Measurements from ENCODE around the gene C3orf49.

The C3orf49 gene

GRCh38 chr3:63853106-63853505, 34.0 kb downstream of the C3orf49 start:
- no peak for DNase-seq

GRCh38 chr3:63855333-63855940, 36.3 kb downstream of the C3orf49 start:
- no peak for DNase-seq

- no peak for DNase-seq
Observed at GRCh38 chr3:63857311-63857710, 38.2 kb downstream of the C3orf49 start.

- DNase-seq, result no peak
Observed at GRCh38 chr3:63860776-63861175, 41.7 kb downstream of the C3orf49 start.

- DNase-seq, result no peak
Observed at GRCh38 chr3:63861306-63861705, 42.2 kb downstream of the C3orf49 start.

- no peak for DNase-seq
Observed at GRCh38 chr3:63862804-63863149, 43.7 kb downstream of the C3orf49 start.

- DNase-seq, result peak; percentile 69
Observed at GRCh38 chr3:63863150-63864007, 44.3 kb downstream of the C3orf49 start, which contains the start of the genes ATXN7 and THOC7. Gene ATXN7, plus strand, starts transcription at chr3:63863867. Its CDS starts 48,732 bp downstream, at chr3:63912599. Gene THOC7, minus strand, starts transcription at chr3:63863805. Its CDS starts 15 bp downstream, at chr3:63863790.

- peak; percentile 20 for DNase-seq
Observed at GRCh38 chr3:63864008-63864964, 45.2 kb downstream of the C3orf49 start.

- no peak for DNase-seq
Observed at GRCh38 chr3:63864965-63865327, 45.8 kb downstream of the C3orf49 start.

- no peak for DNase-seq
Observed at GRCh38 chr3:63867225-63867624, 48.1 kb downstream of the C3orf49 start.

GRCh38 chr3:63869940-63870614, 51.0 kb downstream of the C3orf49 start:
- no peak for DNase-seq

- DNase-seq, result no peak
Observed at GRCh38 chr3:63870615-63871005, 51.5 kb downstream of the C3orf49 start.

GRCh38 chr3:63872135-63872924, 53.2 kb downstream of the C3orf49 start:
- no peak for DNase-seq

- DNase-seq, result no peak
Observed at GRCh38 chr3:63874769-63875168, 55.7 kb downstream of the C3orf49 start.

GRCh38 chr3:63875510-63875909, 56.4 kb downstream of the C3orf49 start:
- DNase-seq, result no peak

GRCh38 chr3:63876260-63876659, 57.2 kb downstream of the C3orf49 start:
- DNase-seq, result no peak

- DNase-seq, result no peak
Observed at GRCh38 chr3:63877737-63878393, 58.8 kb downstream of the C3orf49 start.

- no peak for DNase-seq
Observed at GRCh38 chr3:63878394-63879060, 59.4 kb downstream of the C3orf49 start.

GRCh38 chr3:63880653-63881052, 61.6 kb downstream of the C3orf49 start:
- DNase-seq, result no peak

GRCh38 chr3:63886858-63887257, 67.8 kb downstream of the C3orf49 start:
- DNase-seq, result no peak

GRCh38 chr3:63891518-63891917, 72.4 kb downstream of the C3orf49 start:
- no peak for DNase-seq

All from CD4-positive, alpha-beta T cell treated with Interleukin-4 for 4 hours (primary cell).